ENCODE measurements around the gene PRTG. TPM values are rescaled to one million over a fixed set of nuclear protein-coding genes. Genes with fewer than 3 reads are reported as not detected.
A peak's percentile ranks its signal among the peaks of the same experiment; 100 is the strongest.

PRTG gene
- total RNA-seq, 1 donor from 2014 or later = 4.4 TPM

- no peak for DNase-seq (ENCODE audit: low read depth)
- TF ChIP-seq CTCF (conservative IDR thresholded peaks at IDR 0.05; ENCODE audit: low read depth, low read length) = no peak
- no peak overlapping the region for H3K4me3 ChIP-seq (ENCODE audit: low read depth, low read length)
Observed at GRCh38 chr15:55712363-55712762, 30.6 kb downstream of the PRTG start.

GRCh38 chr15:55710286-55710685 is 32.7 kb downstream of the PRTG start:
- no peak overlapping the region for H3K4me3 ChIP-seq (ENCODE audit: low read depth, low read length)

GRCh38 chr15:55709458-55709857 is 33.5 kb downstream of the PRTG start:
- no peak for DNase-seq (ENCODE audit: low read depth)
- no peak for TF ChIP-seq CTCF (conservative IDR thresholded peaks at IDR 0.05; ENCODE audit: low read depth, low read length)
- H3K4me3 ChIP-seq (ENCODE audit: low read depth, low read length) = no peak overlapping the region

More at GRCh38 chr15:55710286-55710685, 32.7 kb downstream of the PRTG start:
- no peak for DNase-seq (ENCODE audit: low read depth)
- TF ChIP-seq CTCF (conservative IDR thresholded peaks at IDR 0.05; ENCODE audit: low read depth, low read length) = no peak

- no peak for DNase-seq (ENCODE audit: low read depth)
- no peak for TF ChIP-seq CTCF (conservative IDR thresholded peaks at IDR 0.05; ENCODE audit: low read depth, low read length)
- no peak overlapping the region for H3K4me3 ChIP-seq (ENCODE audit: low read depth, low read length)
Observed at GRCh38 chr15:55708720-55709119, 34.2 kb downstream of the PRTG start.

- TF ChIP-seq CTCF (conservative IDR thresholded peaks at IDR 0.05; ENCODE audit: low read depth, low read length) = no peak
- no peak for DNase-seq (ENCODE audit: low read depth)
- no peak overlapping the region for H3K4me3 ChIP-seq (ENCODE audit: low read depth, low read length)
Observed at GRCh38 chr15:55707951-55708350, 35.0 kb downstream of the PRTG start.

GRCh38 chr15:55707518-55707917 is 35.4 kb downstream of the PRTG start:
- TF ChIP-seq CTCF (conservative IDR thresholded peaks at IDR 0.05; ENCODE audit: low read depth, low read length) = no peak
- no peak for DNase-seq (ENCODE audit: low read depth)
- H3K4me3 ChIP-seq (ENCODE audit: low read depth, low read length) = no peak overlapping the region

GRCh38 chr15:55703873-55704301 is 39.1 kb downstream of the PRTG start:
- peak; percentile 87 for DNase-seq (ENCODE audit: low read depth)
- TF ChIP-seq CTCF (conservative IDR thresholded peaks at IDR 0.05; ENCODE audit: low read depth, low read length) = no peak
- H3K4me3 ChIP-seq (ENCODE audit: low read depth, low read length) = no peak overlapping the region
